Vagina (tissue), 2 donors: ENCODE measurements around the gene CDON. TPM values are rescaled to one million over a fixed set of nuclear protein-coding genes. Genes with fewer than 3 reads are reported as not detected.

Source experiments
- DNase-seq, 2 donors: peaks; one replicate each; pipeline ENCODE4 v3.0.0-alpha.2; 2017; ENCODE audit errors: extremely low spot score in 2 of 2
- H3K27ac ChIP-seq: fragments of 200-600 bp; sonication (generic); one replicate; pipeline ENCODE4 v1.5.1; 2019
- H3K27me3 ChIP-seq: fragments of 200-600 bp; sonication (generic); one replicate; pipeline ENCODE4 v1.5.1; 2019
- H3K36me3 ChIP-seq, 2 donors: fragments of 200-600 bp; sonication (generic); one replicate each; pipeline ENCODE4 v1.5.1; 2017 to 2019
- H3K4me1 ChIP-seq: fragments of 200-600 bp; sonication (generic); one replicate; pipeline ENCODE4 v1.5.1; 2019
- H3K4me3 ChIP-seq, 2 donors: fragments of 200-600 bp; sonication (generic); 1 replicate in 1 of 2; 2 replicates in 1 of 2; pipeline ENCODE4 v1.5.1; 2016 to 2019
- H3K9me3 ChIP-seq: fragments of 200-600 bp; sonication (generic); one replicate; pipeline ENCODE4 v1.5.1; 2019
- POLR2A ChIP-seq, 2 donors: fragments of 450-650 bp; IDR thresholded peaks; one replicate each; pipeline ENCODE4 v1.6.1; 2017; ENCODE audit warnings: antibody characterized with exemption in 2 of 2, mild to moderate bottlenecking in 2 of 2, moderate library complexity in 2 of 2
- POLR2AphosphoS5 ChIP-seq, 2 donors: sonication (generic); formaldehyde crosslinking; IDR thresholded peaks; one replicate each; pipeline ENCODE4 v1.9.0; 2017; ENCODE audit warnings: antibody characterized with exemption in 2 of 2, mild to moderate bottlenecking in 2 of 2, low read depth in 1 of 2; ENCODE audit not compliant: insufficient read depth in 1 of 2
- intact Hi-C: fragments of 100-400 bp; cut with DNase I; formaldehyde crosslinking; loops from one replicate; pipeline ENCODE4 v1.15.1; 2023
- total RNA-seq: library from RNA; depleted of rRNA; stranded (reverse); fragments of >200 nt; gene quantifications from one replicate; pipeline ENCODE4 v1.2.3, GENCODE V29; 2016
- TF ChIP-seq, protein P1 (sequence below), 3 experiments: fragments of 450-650 bp in 2 of 3; fragments of 200-600 bp in 1 of 3; sonication (generic) in 1 of 3; IDR thresholded peaks; one replicate each; pipeline ENCODE4 v1.5.1; 2017 to 2019; ENCODE audit warnings: antibody characterized with exemption in 3 of 3, mild to moderate bottlenecking in 2 of 3, moderate library complexity in 2 of 3

The CDON gene
- total RNA-seq, 1 donor from 2014 or later = 9.8 TPM

DNA sequence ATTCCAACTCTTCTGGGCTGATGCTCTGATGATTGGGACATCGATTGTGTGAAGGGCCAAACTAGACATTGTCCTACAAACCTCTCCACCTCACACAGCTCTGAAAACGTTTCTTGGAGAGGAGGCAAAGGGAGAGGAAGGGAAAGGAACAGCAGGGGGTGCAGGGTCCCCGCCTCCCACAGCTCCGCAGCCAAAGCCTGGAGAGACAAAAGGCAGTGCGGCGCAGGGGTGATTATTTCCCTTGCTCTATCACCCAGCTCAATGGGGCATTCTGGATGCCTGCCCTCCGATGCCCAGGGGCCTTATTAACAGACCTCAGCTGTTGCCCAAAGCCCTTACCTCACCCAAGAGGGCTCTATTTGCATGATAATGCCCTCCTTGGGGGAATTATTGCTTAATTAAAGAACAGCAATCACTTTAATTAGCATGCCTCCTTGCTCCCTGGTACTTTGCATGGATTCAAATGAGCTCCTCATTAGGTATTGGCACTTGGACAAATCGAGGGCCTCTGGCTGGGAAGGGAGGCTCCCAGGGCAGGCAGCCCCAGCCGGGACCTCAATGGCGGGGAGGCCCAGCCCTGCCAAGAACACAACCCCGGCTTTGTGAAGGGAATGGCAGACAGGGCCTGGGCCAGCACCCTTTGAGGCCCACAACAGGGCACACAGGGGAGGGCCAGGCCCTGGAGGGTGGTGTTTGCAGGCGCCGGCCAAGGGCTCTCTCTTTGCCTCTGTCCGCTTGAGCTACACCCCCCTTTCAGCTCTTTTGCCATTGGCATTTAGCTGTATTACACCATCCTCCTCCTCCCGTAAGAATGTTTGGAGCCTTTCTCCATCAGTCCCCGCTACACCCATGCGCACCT lies 19.8 kb upstream of the CDON start:
- no peak for TF ChIP-seq POLR2A (IDR thresholded peaks at IDR 0.05)
- TF ChIP-seq, protein P1, sequence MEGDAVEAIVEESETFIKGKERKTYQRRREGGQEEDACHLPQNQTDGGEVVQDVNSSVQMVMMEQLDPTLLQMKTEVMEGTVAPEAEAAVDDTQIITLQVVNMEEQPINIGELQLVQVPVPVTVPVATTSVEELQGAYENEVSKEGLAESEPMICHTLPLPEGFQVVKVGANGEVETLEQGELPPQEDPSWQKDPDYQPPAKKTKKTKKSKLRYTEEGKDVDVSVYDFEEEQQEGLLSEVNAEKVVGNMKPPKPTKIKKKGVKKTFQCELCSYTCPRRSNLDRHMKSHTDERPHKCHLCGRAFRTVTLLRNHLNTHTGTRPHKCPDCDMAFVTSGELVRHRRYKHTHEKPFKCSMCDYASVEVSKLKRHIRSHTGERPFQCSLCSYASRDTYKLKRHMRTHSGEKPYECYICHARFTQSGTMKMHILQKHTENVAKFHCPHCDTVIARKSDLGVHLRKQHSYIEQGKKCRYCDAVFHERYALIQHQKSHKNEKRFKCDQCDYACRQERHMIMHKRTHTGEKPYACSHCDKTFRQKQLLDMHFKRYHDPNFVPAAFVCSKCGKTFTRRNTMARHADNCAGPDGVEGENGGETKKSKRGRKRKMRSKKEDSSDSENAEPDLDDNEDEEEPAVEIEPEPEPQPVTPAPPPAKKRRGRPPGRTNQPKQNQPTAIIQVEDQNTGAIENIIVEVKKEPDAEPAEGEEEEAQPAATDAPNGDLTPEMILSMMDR (IDR thresholded peaks at IDR 0.05) = no peak
- TF ChIP-seq POLR2AphosphoS5 (IDR thresholded peaks at IDR 0.05; ENCODE audit: insufficient read depth in 1 of 2, low read depth in 1 of 2) = no peak
- intact Hi-C loops = no loop called here
- H3K27ac ChIP-seq = no peak overlapping the region

DNA sequence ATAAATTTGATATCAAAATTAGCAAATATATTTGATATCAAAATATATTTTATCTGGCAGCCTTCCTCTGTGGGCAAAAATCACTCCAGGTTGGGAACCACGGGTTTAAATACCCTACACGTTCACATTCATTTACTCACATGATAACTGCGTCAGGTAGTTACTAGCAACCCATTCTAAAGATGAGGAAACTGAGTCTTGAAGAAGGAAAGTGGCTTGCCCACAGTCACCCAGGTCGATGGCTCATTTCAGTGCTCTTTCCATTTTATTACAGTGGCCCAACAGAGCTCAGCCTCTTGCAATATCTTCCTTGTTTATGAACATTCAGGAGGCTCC lies 19.2 kb upstream of the CDON start:
- Histone ChIP-seq H3K4me3 (no peak overlapping the region), H3K36me3 (no peaks in the 10 kb centered on the region), H3K27me3 (no peaks in the 10 kb centered on the region), H3K9me3 (no peaks in the 10 kb centered on the region), H3K4me1 (peaks cover 21% of the 10 kb centered on the region), H3K27ac (no peak overlapping the region)
- intact Hi-C loops = no loop called here
- no peak for DNase-seq
- TF ChIP-seq POLR2A (IDR thresholded peaks at IDR 0.05) (no peak), POLR2AphosphoS5 (IDR thresholded peaks at IDR 0.05; ENCODE audit: insufficient read depth in 1 of 2, low read depth in 1 of 2) (no peak)
- TF ChIP-seq, protein P1 (IDR thresholded peaks at IDR 0.05) = no peak

More for the DNA sequence above, 19.8 kb upstream of the CDON start:
- Histone ChIP-seq H3K4me1 (peaks cover 21% of the 10 kb centered on the region), H3K4me3 (no peak overlapping the region), H3K36me3 (no peaks in the 10 kb centered on the region), H3K27me3 (no peaks in the 10 kb centered on the region), H3K9me3 (no peaks in the 10 kb centered on the region)
- DNase-seq = no peak

DNA sequence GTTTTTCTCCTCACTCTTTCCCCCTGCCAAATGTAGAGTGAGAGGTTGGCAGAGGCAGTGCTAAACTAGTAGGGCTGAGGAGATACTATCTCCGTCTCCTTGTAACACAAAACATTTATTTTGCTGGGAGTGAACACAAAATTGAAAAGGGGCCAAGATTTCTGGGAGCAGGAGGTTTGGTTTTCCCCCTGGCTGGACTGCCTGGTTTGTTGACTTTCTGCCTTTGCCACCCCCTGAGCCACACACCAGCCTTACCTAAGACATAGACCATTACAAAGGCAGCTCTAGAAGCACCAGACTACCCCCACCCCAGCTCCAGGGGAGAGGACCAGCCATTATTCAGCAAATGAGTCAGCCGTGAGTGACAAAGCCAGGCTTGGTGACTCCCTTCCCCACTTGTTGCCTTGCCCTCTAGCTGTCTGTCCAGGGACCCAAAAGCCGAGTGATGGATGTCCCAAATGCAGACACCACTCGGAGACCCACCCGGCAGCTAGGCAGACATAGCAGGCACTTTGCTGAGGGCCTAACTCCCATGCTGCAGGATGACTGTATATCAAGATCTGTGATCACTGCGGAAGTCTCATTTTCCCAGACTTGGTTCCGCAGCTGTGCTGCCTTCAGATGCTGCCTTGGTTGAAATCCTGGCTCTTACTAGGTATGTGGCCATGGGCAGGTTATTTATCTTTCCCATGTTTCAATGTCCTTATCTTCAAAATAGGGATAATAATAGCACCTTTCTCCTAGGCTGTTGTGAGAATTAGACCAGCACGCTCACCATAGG lies 17.7 kb upstream of the CDON start:
- Histone ChIP-seq H3K27me3 (no peaks in the 10 kb centered on the region), H3K9me3 (no peaks in the 10 kb centered on the region), H3K4me1 (peaks cover 21% of the 10 kb centered on the region), H3K36me3 (no peaks in the 10 kb centered on the region), H3K4me3 (no peak overlapping the region), H3K27ac (no peak overlapping the region)
- DNase-seq = no peak
- intact Hi-C loops = no loop called here
- TF ChIP-seq, protein P1 (IDR thresholded peaks at IDR 0.05) = no peak
- no peak for TF ChIP-seq POLR2AphosphoS5 (IDR thresholded peaks at IDR 0.05; ENCODE audit: insufficient read depth in 1 of 2, low read depth in 1 of 2)
- no peak for TF ChIP-seq POLR2A (IDR thresholded peaks at IDR 0.05)

DNA sequence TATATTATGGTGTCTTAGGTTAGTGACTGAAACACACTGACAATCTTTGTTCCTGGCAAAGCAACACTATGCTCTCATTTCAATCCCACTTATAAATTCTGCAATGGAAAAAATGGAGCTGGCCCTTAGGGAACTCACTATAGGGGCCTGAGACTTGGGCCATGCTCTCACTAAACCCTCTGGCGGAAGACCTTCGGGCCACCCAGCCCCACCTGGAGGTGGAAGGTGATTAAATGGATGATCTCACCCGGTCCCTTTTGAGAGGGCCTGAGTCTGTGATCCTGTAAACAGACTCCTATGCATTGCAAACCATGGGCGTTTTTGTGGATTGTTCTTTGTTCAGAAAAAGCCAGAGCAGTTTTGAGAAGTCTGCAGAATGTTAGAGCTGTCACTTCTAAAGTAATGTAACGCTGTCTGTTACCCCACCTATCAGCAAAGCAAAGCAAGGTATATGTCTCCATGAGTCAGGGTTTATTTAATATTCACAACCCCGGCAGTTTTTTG lies 17.0 kb upstream of the CDON start:
- H3K36me3 ChIP-seq = no peaks in the 10 kb centered on the region
- H3K27me3 ChIP-seq = no peaks in the 10 kb centered on the region
- no peaks in the 10 kb centered on the region for H3K9me3 ChIP-seq
- intact Hi-C loops = no loop called here
- H3K4me1 ChIP-seq = peaks cover 21% of the 10 kb centered on the region
- H3K27ac ChIP-seq = no peak overlapping the region
- H3K4me3 ChIP-seq = no peak overlapping the region
- no peak for TF ChIP-seq POLR2A (IDR thresholded peaks at IDR 0.05)
- TF ChIP-seq POLR2AphosphoS5 (IDR thresholded peaks at IDR 0.05; ENCODE audit: insufficient read depth in 1 of 2, low read depth in 1 of 2) = no peak
- TF ChIP-seq, protein P1 (IDR thresholded peaks at IDR 0.05) = no peak
- DNase-seq = no peak
